SH-SY5Y (cell line): ENCODE measurements around the gene GET3.

Experiments
- GATA2 ChIP-seq: IDR thresholded peaks from 2 replicates; pipeline ENCODE4 v1.6.1; 2011; ENCODE audit warnings: mild to moderate bottlenecking, low read depth, low read length
- GATA3 ChIP-seq: IDR thresholded peaks from 2 replicates; pipeline ENCODE4 v1.6.1; 2011; ENCODE audit warnings: low read depth, mild to moderate bottlenecking, low read length, moderate library complexity

GRCh38 chr19:12784871-12785430 is 47.7 kb downstream of the GET3 start:
- TF ChIP-seq GATA3 (no peak), GATA2 (no peak)
